Posterior vena cava (tissue), 2 donors: Measurements from ENCODE around the gene ELAC2. TPM values are rescaled to one million over a fixed set of nuclear protein-coding genes. Genes with fewer than 3 reads are reported as not detected.

Source experiments
- DNase-seq: peaks from one replicate; pipeline ENCODE4 v3.0.0-alpha.2; 2020; ENCODE audit warnings: low spot score
- intact Hi-C, 2 donors: fragments of 100-400 bp; cut with DNase I; formaldehyde crosslinking; loops; one replicate each; pipeline versions ENCODE4 v1.14.1 to v1.14.2; 2022 to 2023
- total RNA-seq, 2 donors: library from RNA; stranded (reverse); fragmentation: NEBNext Ultra II Directional; extraction: Animal tissue kit (Norgen Biotek cat#: 25700); gene quantifications; one replicate each; pipeline ENCODE4 v1.2.1, GENCODE V29; 2021
- donor health status: DM: yes; HTN: yes; CAD: no.
- donor health status: DM: yes; HTN: yes; CAD: no.

Gene ELAC2
- total RNA-seq, 2 donors from 2014 or later, result 39.8 to 44.1 TPM

DNA sequence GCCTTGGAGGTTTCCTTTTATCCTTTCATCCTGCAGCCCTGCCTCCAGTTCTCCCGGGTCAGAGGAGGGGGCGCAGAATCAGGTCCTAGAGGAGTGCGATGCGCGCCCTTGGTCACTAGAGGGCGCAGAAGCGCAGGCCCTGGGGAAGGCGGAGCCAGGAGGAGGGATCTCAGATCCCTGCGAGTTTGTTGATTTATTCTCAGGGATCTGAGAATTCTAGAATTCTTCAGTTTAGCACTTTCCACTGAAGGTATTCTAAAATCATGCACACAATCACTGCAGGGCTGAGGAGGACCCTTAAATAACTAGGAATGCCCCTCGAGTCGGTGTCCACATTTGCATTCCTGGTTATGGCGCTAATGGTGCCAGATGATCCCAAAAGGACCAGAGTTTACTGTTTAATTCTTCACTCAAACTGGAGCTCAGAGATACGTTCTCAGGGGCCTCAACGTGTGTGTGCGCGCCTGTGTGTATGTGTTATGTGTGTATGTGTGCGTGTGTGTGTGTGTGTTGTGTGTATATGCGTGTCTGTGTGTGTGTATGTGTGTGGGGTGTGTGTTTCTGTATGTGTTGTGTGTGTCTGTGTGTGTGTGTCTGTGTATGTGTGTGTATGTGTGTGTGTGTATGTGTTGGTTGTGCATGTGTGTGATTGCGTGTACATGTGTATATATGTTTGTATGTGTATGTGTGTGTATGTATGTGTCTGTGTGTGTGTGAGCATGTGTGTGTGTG, 6.9 kb upstream of the ELAC2 start:
- intact Hi-C loops, result no loop called here
- DNase-seq, result no peak

DNA sequence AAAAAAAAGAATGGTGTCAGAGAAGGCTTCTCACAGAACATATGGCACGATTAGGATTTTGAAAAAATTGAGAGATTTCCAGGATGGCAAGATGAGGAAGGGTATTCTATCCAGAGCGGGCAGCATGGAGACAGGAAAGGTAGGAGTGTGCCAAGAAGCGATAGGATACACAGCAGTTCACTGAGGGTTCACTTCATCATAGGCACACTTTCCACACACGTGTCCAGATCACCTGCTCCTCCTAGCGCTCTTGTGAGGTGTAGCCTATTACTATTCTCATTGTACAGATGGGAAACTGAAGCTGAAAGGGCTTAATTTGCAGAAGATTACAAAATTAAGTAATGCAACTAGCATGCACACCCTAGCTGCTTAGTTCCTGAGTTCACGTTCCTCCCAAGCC, 6.2 kb upstream of the ELAC2 start:
- intact Hi-C loops, result no loop called here

DNA sequence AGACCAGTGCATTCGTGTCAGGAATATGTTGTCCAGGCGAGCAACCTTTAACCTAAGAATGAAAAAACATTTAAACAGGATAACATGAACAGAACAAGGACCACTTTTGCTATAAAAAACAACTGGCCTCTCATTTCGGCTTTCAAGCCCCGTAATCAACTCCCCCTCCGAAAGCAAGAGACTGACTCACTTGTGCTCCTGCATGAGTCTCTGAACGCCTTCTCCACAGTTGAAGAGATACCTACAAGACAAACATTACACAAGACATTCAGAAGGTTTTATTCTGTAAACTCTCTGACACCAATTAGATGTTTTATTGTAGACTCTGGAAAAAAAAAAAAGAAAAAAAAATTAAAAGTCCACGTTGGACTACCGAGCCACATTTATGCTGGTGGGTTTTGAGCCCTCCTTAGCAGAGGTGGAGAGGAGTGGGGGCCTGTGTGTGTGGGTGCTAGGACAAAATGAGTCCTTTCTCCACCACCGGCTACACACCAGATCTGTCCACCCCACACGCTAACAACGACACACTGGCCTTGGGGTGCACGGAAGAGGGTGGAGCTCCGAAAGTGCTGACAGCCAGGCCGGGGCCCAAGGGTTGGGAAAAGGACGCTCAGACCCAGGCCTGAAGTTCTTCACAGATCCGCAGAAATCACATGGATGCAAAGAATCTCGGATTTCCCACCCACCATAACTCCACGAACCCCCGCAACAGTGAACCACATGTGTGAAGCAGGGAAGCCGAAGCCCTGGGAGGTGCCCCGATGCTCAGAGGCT, 759 bp downstream of the ELAC2 start:
- no peak for DNase-seq
- intact Hi-C loops, result no loop called here

More for the DNA sequence above, 6.2 kb upstream of the ELAC2 start:
- no peak for DNase-seq

DNA sequence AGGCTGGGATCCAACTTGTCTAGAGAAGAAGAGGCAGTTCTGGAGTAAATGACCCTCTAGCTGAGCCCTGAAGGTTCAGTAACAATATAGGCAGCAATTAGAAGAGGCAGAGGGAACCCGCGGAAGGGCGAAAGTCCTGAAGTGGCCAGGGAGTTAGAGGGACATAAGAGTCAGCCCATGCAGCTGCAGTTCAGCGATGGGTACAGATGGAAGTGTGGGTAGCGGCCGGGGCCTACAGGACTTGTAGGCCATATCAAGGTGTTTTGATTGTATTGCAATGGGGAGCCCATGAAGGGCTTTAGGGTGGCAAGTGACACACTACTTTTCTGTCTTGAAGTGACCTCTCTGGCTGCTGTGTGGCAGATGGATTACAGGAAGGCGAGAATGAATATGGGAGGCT, 3.0 kb downstream of the ELAC2 start:
- intact Hi-C loops, result no loop called here
- no peak for DNase-seq

DNA sequence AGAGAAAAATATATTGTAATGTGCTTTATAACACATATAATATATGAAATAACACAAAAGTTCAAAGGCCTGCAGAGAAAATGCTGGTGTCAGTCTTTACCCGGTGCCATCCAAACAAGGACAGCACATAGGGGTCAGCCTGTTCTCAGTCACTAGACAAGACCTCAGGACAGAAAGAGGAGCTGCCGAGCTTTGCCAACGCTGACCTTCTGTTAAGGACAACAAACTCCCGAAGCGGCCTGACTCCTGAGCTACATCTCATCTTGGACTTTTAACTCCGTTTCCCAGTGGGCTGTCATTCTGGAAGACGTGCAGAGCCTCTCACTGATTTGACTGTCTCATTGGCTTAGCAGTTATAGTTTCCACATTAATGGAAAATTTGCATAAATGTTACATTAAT, 6.9 kb downstream of the ELAC2 start:
- DNase-seq, result peak; percentile 67

DNA sequence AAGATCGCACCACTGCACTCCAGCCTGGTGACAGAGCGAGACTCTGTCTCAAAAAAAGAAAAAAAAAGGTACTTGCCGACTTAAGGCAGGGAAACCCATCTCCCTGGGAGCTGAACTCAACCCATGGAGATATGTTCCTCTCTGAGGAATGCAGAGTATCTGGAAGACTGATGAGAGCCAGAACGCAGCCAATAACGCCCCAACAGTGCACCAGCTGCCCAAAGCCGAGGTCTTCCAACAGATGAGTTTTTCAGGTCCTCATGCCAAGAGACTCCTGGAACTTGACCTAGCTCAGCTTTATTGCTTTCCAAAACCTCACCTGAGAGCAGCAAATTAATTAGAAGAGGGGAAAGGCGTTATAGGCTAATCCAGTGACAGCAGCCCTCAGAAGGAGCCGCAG, 9.4 kb downstream of the ELAC2 start:
- intact Hi-C loops, result loop anchor here in 1 of 2 donors (10.0 kb wide), 1 partner anchor 824 kb away; no protein-coding TSS in a partner anchor
- peak; percentile 26 for DNase-seq

More for the DNA sequence above, 6.9 kb downstream of the ELAC2 start:
- intact Hi-C loops, result no loop called here

DNA sequence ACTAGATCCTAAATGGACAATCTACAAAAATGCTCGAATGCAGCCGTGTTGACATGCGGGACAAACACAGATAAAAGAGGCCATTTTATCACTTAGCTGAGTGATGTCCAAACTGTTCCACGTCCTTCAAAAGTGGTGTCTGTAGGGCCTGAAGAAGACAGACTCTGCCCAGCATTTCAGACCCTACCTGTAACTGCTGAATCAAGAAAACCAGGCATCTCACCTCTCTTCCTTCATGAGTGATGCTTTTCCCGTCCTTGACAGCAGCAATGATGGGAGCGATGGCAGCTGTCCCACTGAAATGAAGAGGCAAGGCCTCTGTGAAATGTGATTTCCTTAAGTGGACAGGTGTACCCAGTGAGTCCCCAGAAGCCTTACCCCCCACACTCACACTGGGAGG, 12.3 kb downstream of the ELAC2 start:
- no peak for DNase-seq
- intact Hi-C loops, result loop anchor here in 1 of 2 donors (10.0 kb wide), 1 partner anchor 821 kb away; no protein-coding TSS in a partner anchor

DNA sequence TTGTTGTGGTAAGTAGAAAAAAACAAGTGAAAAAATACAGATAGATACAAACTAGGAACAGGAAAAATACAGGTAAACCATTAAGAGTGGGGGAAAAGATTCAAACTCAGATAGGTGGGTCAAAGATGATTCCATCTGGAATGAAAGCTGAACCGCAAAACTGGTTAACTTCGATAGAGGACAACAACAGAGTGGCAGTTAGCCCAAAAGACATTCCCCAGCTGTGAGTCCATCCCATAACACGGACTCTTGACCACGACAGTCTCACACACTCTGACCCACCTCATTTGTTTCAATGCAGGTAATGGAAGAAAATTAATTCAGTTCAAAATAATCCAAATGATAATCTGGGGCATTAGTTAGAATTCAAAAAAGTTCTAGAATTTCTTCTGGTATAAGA, 13.5 kb downstream of the ELAC2 start:
- intact Hi-C loops, result loop anchor here (5.0 to 10.0 kb wide), 2 partner anchors 820 to 822 kb away; no protein-coding TSS in a partner anchor
- no peak for DNase-seq

DNA sequence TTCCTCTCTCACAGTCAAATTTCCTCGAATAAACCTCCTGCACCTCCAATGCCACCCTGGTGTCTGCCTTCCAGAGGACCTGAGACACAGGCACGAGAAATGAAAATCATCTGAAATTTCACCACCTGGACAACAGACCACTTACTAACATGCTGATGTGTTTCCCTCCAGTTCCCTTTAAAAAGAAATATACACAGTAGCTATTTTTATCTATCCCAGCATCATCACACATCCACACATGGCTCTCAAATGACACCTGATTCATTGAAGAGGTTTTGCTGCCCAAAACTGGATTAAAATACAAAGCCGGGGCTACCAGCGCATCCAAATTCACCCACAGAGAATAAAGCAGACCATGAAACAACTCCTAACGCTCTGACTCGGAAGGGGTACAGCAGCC, 13.9 kb downstream of the ELAC2 start:
- intact Hi-C loops, result loop anchor here (5.0 to 10.0 kb wide), 2 partner anchors 819 to 822 kb away; no protein-coding TSS in a partner anchor
- DNase-seq, result no peak

DNA sequence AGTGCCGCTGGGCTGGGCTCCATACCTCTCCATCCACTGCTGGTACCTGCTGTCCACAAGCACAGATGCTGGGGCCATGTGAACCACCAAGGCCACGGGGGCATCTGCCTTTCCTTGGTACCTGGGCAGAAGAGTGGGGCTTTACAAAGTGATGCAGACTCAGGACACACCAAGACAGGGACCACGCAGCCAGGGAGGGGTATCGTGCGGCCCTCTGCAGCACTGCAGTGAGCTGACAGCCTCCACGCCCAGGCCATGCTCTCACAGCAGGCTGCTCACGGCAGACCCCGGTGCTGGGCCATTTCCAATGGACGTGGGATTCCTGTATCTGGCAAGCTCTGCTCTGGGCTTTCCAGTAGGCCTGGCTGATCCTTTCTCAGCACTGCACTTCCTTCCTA, 14.4 kb downstream of the ELAC2 start:
- intact Hi-C loops, result loop anchor here (5.0 to 10.0 kb wide), 2 partner anchors 819 to 821 kb away; no protein-coding TSS in a partner anchor
- peak; percentile 66 for DNase-seq

DNA sequence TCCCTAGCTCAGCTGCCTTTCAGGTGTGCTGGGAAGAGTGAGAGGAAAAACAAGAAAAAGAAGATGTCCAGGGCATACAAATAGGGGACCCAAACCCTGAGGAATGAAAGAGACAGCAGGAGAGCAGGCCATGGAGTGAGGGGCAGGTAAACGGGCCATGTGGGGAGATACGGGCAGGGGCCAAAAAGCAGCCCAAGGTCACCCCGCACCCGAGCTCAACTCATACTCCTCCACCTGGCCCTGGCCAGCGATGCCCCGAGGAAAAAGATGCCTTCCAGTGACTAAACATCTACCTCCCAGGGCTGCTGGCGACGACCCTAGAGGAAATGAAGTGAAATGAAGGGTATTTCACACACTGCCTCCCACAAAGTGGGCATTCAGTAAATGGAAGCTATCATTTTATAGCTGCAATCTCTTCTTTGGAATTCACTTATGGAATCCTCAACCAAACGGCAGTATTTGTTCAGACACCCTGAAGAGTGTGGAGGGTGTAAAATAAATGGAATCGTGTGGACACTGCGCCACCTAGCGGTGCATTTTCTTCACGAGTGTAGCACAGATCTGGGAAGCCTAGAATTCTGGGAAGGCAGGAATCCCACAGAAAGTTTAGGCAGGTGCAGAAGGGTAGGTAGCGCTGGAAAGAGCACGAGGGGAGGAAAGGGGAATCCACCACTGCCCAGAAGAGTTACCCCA, 14.9 kb downstream of the ELAC2 start:
- DNase-seq, result peak; percentile 94
- intact Hi-C loops, result loop anchor here (5.0 to 10.0 kb wide), 2 partner anchors 818 to 821 kb away; no protein-coding TSS in a partner anchor

DNA sequence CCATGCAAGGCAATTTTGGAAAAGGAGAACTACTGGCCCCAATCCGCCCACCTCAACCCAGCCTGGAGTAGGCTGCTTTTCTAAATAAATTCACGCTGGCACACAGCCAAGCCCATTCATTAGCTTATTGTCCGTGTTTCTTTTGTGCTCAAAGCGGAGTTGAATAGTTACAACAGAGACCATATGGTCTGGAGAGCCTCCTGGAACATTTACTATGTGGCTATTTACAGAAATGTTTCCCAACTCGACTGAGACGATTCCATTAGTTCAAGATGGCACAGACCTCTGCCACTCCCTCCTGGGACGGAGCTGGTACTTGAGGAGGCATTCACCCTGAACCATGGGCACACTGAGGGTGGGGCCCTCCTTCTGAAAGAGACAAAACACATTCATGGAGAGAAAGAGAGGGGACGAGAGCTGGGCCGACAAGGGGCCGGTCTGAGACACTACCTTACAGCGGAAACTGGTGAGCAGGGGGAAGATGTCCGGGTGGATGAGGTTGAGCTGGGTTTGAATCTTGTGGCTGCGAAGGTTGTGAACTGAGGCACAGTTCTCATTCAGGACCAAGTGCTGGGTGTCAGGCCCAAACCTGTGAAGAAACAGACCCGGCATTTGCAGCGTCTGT, 15.7 kb downstream of the ELAC2 start:
- DNase-seq, result no peak
- intact Hi-C loops, result loop anchor here (5.0 to 10.0 kb wide), 2 partner anchors 817 to 820 kb away; no protein-coding TSS in a partner anchor

DNA sequence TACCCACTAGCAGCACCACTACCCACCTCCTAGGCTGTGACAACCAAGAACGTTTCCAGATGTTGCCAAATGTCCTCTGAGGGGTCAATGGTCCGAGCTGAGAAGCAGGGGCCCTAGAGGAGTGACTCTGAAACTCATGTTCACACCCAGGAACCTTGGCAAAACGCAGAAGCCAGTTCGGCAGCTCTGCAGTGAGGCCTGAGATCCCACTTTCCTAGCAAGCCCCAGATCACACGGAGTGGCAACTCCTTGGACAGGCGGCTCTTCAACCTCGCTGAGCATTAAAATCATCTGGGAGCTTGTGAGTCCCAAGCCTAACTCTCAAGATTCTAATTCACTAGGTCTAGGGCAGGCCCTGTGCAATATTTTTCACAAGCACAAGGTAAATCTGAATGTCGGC, 17.3 kb downstream of the ELAC2 start:
- intact Hi-C loops, result loop anchor here (5.0 to 10.0 kb wide), 2 partner anchors 816 to 818 kb away; no protein-coding TSS in a partner anchor
- no peak for DNase-seq

DNA sequence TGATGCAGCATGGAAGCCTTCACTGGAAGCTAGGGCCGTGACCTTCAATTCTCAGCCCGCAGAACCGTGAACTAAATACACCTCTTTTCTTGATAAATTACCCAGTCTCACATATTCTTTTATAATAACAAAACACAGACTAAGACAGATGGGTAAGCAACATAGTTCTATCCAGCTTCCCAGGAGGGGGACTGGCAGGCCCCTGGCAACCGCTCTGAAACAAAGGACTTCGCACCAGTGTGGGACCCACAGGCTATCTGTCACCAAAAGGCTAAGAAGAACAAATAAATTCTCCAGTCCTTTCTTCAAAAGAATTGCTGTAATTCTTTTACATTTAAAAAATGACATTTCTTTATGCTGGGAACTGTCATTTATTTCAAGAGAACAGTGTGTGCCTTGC, 19.0 kb downstream of the ELAC2 start:
- intact Hi-C loops, result no loop called here
- peak; percentile 20 for DNase-seq

DNA sequence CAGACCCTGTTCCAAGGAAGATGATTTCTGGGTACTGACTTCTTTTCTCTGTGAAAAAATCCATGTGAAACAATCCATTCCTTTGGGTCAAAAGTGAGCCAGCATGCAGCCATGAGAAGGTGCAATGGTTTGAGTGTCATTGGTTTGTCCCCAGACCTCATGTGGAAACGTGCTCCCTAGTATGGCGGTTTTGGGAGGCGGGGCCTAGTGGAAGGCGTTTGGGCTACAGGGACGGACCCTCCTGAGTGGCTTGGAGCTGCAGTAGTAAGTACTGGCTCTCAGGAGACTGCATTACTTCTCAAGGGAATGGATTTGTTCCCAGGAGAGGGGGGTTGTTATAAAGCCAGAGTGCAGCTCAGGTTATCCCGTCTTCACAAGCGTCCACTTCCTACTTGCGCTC, 19.4 kb downstream of the ELAC2 start:
- intact Hi-C loops, result no loop called here

DNA sequence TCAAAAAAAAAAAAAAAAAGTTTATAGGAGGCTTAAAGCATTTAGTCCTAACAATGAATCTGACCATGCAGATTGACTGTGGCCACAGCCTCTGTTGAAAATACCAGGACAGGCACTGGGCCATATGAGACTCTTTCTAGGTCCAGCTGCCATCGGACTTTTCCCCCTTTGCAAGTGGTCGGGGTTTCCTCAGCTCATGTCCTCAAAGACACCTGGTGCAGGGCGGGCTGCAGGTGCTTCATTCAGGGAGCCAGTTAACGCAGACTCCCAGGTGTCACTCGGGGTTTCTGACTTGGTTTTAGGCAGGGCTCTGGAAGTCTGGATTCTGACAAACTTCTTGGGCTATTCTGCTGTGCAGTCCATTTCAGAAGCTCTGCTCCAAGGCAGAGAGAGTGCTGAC, 20.9 kb downstream of the ELAC2 start:
- DNase-seq, result no peak
- intact Hi-C loops, result no loop called here

More for the DNA sequence above, 19.4 kb downstream of the ELAC2 start:
- no peak for DNase-seq

DNA sequence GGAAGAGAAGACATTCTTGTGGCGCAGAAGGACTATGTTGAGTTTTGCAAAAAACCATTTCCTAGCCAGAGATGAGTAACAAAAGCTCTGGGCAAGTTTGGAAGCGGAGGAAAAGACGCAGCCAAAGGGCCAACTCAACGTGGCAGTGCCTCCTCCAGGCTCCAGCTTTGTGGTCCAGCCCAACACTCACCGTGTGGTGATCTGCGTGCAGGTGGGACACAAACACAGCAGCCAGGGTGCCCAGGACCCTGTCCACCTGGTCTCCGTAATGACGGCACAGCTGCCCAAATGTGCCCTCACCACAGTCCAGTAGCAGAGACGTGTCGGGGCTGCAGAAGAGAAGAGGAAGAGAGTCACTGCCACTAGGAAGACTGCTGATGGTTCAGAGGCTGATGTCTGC, 21.5 kb downstream of the ELAC2 start:
- no peak for DNase-seq
- intact Hi-C loops, result no loop called here

DNA sequence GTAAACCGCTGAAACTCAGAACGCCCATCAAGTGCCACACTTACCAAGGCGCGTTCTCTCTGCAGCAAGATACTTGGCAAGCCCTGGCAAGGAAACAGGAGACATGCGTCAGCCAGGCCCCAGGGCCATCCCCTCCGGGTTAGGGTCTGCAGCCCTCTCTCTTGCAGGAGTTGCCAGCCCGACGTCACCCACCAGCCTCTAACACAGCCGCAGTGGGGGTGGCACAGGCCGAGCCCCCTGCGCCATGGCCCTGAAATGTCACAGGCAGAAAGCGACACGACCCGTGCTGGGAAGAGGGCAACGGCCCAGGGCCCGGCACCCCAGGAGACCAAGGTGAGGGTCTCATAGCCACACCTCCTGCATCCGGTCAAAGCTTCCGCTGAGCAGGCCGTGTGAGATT, 21.9 kb downstream of the ELAC2 start:
- intact Hi-C loops, result no loop called here
- peak; percentile 76 for DNase-seq
